ENCODE data around the gene DIPK1A.

The DIPK1A gene

DNA sequence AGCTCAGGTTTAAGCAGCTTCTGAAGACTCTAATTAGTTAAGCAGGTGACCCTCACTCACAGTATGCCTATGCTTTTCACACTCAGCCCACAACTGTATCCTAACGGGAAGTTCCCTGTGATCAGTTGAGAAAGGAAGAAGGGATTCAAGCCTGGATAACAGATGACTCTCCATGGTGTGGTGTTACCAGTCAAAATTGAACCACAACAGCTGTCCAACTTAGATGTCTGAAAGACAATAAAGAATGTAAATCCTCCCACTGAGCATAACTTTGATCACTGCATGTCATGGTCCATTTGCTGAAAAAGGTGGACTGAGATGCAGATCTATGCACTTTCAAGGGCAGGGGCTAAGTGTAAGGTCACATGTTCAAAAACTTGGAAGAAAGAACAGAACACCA is 32.3 kb upstream of the DIPK1A start:
- TF ChIP-seq, protein P1, sequence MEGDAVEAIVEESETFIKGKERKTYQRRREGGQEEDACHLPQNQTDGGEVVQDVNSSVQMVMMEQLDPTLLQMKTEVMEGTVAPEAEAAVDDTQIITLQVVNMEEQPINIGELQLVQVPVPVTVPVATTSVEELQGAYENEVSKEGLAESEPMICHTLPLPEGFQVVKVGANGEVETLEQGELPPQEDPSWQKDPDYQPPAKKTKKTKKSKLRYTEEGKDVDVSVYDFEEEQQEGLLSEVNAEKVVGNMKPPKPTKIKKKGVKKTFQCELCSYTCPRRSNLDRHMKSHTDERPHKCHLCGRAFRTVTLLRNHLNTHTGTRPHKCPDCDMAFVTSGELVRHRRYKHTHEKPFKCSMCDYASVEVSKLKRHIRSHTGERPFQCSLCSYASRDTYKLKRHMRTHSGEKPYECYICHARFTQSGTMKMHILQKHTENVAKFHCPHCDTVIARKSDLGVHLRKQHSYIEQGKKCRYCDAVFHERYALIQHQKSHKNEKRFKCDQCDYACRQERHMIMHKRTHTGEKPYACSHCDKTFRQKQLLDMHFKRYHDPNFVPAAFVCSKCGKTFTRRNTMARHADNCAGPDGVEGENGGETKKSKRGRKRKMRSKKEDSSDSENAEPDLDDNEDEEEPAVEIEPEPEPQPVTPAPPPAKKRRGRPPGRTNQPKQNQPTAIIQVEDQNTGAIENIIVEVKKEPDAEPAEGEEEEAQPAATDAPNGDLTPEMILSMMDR (IDR thresholded peaks at IDR 0.05), result no peak
- Histone ChIP-seq H3K27ac (no peak overlapping the region), H3K4me3 (no peak overlapping the region)
- no peak for DNase-seq (ENCODE audit: low spot score)

DNA sequence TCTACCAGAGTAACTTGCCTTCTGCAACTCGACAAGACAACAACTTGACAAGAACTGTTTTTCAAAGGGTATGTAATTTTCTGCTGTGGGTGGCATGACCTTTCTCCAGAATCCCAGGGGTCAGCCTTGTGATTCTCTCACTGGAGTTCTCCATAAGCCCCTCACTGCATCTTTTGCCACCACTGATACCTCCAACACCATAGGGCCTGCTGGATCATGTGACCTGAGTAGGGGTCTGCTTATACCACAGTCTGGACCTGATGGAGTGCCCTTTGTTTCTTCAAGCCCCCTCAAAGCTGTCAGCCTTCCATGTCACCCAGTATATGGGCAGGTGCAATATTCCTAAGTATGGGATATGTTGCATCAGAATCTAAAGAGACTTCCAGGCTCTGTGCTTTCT is 31.6 kb upstream of the DIPK1A start:
- H3K27ac ChIP-seq, result no peak overlapping the region
- DNase-seq (ENCODE audit: low spot score), result no peak
- TF ChIP-seq, protein P1 (IDR thresholded peaks at IDR 0.05), result no peak
- H3K4me3 ChIP-seq, result no peak overlapping the region

DNA sequence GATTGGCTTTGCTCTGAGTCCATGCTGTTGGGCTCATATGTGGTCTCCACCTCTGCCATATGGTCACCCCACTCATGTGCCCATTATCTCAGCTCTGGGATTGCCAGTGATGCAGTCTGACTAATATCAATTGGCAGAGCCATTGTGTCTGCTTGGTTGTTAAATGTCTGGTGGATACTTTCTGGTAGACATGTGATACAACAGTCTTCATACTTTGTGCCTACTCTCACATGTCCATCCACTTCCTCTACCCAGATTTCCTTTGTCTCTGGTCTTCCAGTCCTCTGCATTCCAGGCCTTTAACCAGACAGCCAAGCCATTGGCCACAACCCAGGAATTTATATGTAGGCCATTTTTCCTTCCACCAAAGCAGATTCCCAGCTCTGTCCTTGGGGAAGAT is 30.8 kb upstream of the DIPK1A start:
- DNase-seq (ENCODE audit: low spot score), result no peak
- H3K27ac ChIP-seq, result no peak overlapping the region
- TF ChIP-seq, protein P1 (IDR thresholded peaks at IDR 0.05), result no peak

DNA sequence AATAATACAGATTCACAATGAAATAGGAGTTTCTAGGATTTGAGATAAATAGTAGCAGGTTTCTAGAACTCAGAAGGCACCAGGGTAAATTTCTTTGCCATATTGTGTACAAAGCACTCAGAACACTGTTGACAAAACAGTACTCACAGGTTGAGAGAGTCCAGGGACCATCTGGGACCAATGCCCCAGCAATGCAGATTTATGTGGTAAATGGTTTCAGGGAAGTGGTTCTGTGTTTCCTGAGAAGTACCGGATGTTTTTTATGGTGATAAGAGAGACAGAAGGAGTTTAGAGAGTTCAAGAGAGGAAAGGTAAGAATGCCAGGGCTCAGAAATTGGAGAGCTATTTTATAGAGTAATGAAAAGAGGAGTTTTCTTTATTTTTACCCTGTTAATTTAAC is 29.6 kb upstream of the DIPK1A start:
- no peak for DNase-seq (ENCODE audit: low spot score)

More for the DNA sequence above, 30.8 kb upstream of the DIPK1A start:
- H3K4me3 ChIP-seq, result no peak overlapping the region

DNA sequence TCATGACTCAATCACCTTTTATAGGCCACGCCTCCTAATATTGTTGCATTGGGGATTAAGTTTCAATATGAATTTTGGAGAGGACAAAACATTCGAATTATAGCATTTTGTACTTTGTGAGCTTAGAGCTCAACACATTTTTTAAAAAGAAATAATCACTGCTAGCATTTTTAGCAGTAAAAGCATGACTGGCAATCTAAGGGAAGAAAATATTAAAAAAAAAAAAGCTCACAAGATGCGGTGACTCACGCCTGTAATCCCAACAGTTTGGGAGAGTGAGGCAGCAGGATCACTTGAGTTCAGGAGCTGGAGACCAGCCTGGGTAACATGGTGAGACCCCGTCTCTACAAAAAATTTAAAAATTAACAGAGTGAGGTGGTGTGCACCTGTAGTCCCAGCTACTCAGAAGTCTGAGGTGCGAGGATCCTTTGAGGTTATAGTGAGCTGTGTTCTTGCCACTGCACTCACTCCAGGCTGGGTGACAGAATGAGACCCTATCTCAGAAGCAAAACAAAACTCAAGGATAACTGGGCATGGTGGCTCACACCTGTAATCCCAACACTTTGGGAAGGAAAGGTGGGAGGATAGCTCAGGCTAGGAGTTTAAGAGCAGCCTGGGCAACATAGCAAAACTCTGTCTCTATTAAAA is 28.8 kb upstream of the DIPK1A start:
- no peak overlapping the region for H3K4me3 ChIP-seq
- no peak for DNase-seq (ENCODE audit: low spot score)
- H3K27ac ChIP-seq, result no peak overlapping the region
- TF ChIP-seq, protein P1 (IDR thresholded peaks at IDR 0.05), result no peak

More for the DNA sequence above, 29.6 kb upstream of the DIPK1A start:
- no peak overlapping the region for H3K27ac ChIP-seq
- TF ChIP-seq, protein P1 (IDR thresholded peaks at IDR 0.05), result no peak
- H3K4me3 ChIP-seq, result no peak overlapping the region

DNA sequence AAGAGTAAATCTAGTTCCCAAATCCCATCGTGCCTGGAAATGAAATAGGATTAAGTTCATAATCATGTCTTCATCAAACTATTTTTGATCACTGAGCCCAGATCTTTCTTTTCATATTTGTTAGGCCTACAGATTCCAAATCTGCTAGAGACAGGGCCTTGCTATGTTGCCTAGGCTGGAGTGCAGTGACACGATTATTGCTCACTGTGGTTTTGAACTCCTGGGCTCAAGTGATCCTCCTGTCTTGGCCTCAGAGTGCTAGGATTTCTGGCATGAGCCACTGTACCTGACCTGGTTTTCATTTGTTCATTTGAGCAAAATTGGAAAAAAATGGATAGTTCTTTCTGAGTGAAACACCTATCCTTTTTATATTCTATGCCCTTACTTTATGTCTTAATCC is 28.0 kb upstream of the DIPK1A start:
- Histone ChIP-seq H3K4me3 (no peak overlapping the region), H3K27ac (no peak overlapping the region)
- TF ChIP-seq, protein P1 (IDR thresholded peaks at IDR 0.05), result no peak
- no peak for DNase-seq (ENCODE audit: low spot score)

DNA sequence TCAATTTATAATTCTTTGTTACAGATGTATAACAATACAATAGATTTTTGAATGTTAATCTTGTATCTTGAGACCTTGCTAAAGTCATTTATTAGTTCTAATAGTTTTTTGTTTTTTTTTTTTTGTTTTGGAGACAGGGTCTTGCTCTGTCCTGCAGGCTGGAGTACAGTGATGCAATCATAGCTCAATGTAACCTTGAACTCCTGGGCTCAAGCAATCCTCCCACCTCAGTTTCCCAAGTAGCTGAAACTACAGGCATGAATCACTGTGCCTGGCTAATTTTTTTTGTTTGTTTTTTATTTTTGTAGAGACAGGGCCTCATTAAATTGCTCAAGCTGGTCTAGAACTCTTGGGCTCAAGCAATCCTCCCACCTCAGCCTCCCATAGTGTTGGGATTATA is 26.2 kb upstream of the DIPK1A start:
- DNase-seq (ENCODE audit: low spot score), result no peak
- no peak overlapping the region for H3K4me3 ChIP-seq
- no peak overlapping the region for H3K27ac ChIP-seq
- TF ChIP-seq, protein P1 (IDR thresholded peaks at IDR 0.05), result no peak

Data from coronary artery (tissue), 2 donors.